ENCODE data around the gene NPC1.
"Not testable (repeated sequence)": the region's sequence is repeated elsewhere in the genome, so short reads cannot be mapped to it uniquely, and the experiment has no call there.

The NPC1 gene

GRCh38 chr18:23586249-23587196 is at the start of gene NPC1:
Gene NPC1, minus strand, starts transcription at chr18:23586506. Its CDS starts 163 bp downstream, at chr18:23586343.
- DNase-seq: peak; percentile 80

- DNase-seq: no peak
Measured at GRCh38 chr18:23636071-23636399, 49.7 kb upstream of the NPC1 start.

- peak; percentile 13 for DNase-seq
Measured at GRCh38 chr18:23635283-23636070, 49.2 kb upstream of the NPC1 start.

DNA sequence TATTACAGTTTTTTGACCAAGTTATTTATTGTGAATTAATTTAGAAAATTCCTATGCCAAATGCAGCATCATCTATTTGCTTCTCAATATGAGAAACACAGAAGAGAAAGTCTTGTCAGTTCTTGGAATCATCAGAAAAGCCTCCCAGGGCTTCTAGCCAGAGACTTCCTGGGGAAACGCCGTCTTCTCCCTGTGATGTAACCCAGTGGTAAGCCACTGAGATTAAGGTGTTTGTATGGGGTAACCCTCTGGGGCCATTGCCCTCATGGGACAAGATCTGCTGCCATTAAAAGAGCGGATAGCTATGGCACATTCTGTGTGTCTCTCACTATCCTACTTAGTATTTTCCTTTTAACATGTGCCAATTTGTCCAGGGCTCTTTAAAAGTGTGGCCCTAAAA is 48.4 kb upstream of the NPC1 start:
- DNase-seq: no peak

DNA sequence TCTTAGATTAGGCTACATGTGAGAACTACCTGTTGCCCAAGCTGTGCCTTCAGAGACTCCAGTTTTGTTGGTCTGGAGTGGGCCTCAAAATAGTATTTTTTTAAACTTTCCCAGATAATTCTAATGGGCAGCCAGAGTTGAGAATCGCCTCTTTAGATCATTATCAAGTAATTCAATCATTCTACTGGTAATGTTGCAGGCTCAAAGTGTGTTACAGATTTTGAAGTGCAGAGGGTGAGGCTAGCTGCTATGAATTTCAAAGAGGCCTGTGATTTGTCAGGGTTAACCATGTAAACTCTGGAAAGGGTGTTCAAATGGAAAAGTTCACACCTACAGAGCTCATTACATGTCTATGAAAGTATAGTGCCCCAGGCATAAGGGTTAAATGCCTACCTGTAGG is 46.3 kb upstream of the NPC1 start:
- no peak for DNase-seq

- DNase-seq: no peak
Measured at GRCh38 chr18:23631746-23632145, 45.4 kb upstream of the NPC1 start.

DNA sequence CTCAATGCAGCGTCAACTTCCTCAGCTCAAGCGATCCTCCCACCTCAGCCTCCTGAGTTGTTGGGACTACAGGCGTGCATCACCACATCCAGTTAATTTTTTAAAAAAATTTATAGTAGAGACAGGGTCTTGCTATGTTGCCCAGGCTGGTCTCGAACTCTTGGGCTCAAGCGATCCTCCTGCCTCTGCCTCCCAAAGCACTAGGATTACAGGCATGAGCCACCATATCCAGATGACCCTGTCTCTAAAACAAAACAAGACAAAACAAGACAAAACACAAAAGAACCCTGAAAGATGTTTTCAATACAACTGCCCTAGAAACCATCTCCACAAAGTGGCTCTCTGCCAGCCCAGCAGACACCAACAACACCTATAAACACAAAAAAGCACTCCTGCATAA is 45.0 kb upstream of the NPC1 start:
- DNase-seq: no peak

GRCh38 chr18:23629444-23629946 is 43.2 kb upstream of the NPC1 start:
- peak; percentile 54 for DNase-seq

DNA sequence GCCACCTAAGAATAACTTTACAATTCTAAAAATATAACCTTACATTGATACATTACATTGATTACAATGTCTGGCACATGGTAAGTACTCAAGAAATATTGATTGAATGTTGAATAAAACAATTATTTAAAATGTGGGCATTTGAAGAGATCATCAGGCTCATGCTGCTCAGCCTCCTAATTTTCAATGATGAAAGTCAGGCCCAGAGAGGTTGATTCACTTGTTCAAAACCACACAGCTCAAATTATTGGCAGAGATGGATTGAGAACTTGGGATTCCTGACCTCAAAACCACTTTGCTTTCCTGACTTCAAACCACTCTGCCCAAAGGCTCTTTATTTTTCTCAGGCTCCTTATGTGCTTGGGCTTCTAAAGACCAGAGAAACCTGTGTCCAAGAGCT is 41.7 kb upstream of the NPC1 start:
- no peak for DNase-seq

- peak; percentile 67 for DNase-seq
Measured at GRCh38 chr18:23627321-23627720, 41.0 kb upstream of the NPC1 start.

GRCh38 chr18:23626451-23627279 is 40.4 kb upstream of the NPC1 start:
- DNase-seq: no peak

- DNase-seq: no peak
Measured at GRCh38 chr18:23623040-23623439, 36.7 kb upstream of the NPC1 start.

DNA sequence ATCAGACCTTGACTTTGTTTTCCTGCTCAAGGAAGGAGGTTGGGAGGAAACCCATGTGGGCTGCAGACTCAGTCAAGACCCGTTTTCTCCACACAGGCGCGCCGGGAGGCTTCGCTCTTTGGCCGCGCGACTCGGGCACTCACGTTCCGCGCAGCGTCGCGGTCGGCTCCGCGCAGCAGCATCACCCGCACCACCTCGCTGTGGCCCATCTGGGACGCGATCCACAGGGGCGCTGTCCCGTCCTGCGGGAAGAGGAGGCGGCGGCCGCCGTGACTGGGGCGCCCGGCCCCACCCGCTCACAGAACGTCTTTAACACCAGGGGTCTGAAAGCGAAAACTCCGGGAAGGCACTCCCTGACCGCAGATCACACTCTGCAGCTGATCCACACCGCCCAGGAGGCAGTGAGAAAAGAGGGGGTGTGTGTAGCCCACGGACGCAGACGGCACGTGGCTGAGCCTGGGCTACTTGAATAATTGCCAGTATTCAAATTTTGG is 33.1 kb upstream of the NPC1 start:
- DNase-seq: no peak

DNA sequence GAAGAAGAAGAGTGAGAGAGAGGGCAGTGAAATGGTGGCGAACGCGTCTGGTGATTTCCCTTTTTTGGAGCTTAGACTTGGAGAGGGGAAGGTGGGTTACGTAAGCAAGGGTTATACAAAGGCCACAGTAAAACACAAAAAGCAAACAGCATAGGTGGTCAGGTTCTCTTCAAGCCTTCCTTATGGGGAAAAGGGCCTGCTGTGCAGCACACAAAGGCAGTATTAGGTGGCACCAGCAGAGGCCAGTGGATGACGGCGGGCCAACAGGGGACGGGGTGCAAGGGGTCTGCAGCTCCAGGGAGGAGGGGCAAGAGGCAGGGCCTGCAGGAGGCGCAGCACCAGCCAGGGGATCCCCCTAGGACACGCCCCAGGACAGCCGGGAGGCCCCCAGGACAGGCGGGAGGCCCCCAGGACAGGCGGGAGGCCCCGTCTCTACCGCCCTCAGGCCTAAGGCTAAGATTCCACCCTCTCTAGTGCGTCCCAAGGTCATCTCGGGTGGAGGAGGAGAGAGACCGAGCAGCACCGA is 32.6 kb upstream of the NPC1 start:
- no peak for DNase-seq

- DNase-seq: no peak
Measured at GRCh38 chr18:23617412-23618014, 31.2 kb upstream of the NPC1 start.

DNA sequence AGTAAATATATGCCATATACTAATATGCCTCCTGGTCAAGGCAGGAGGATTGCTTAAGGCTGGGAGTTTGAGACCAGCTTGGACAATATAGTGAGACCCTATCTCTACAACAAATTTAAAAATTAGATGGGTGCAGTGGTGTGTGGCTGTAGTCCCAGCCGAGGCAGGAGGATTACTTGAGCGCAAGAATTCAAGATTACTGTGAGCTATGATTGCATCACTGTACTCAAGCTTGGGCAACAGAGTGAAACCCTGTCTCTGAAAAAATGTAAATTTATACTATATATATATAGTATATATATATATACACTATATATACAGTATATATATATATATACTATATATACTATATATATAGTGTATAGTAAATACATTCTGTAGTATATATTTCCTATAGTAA is 30.0 kb upstream of the NPC1 start:
- DNase-seq: no peak

GRCh38 chr18:23614891-23615290 is 28.6 kb upstream of the NPC1 start:
- no peak for DNase-seq

GRCh38 chr18:23614413-23614812 is 28.1 kb upstream of the NPC1 start:
- DNase-seq: no peak

DNA sequence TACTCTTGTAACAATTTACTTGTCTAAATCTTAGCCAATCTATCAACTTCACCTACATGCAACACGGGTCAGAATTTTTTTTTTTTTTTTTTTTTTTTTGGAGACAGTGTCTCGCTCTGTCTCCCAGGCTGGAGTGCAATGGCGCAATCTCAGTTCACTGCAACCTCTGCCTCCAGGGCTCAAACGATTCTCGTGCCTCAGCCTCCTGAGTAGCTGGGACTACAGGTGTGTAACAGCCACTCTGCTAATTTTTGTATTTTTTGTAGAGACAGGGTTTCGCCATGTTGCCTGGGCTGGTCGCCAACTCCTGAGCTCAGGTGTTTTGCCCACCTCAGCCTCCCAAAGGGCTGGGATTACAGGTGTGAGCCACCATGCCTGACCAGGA is 26.8 kb upstream of the NPC1 start:
- not testable (repeated sequence) for DNase-seq

GRCh38 chr18:23612434-23613090 is 26.3 kb upstream of the NPC1 start:
- DNase-seq: no peak

DNA sequence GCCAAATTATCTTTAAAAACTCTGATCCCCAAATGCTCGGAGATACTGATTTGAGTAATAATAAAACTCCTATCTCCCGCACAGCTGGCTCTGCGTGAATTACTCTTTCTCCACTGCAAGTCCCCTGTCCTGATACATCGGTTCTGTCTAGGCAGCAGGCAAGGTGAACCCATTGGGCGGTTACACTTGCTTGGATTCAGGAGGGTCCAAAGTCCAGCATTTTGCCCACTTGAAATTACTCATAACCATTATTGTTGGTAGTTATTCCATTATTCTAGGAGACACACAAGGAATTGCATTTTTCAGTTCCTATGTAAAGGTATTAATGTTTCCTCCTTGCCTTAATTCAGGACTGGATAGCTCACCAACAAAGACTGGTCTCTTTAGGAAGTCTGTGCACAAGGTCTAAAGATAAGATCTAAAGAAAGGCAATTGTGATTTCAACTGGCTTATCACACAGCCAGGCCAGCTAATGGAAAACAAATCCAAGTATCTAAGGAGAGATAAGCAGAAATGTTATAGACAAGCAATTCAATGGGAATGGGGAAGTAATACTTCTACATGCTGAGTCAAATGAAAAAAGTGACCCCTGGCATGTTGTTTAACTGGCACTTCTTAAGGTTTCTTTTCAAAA is 23.2 kb upstream of the NPC1 start:
- DNase-seq: no peak

Data from DMS79 (cell line).